ENCODE results near the gene SRF. TPM values are rescaled to one million over a fixed set of nuclear protein-coding genes. Genes with fewer than 3 reads are reported as not detected.

The SRF gene
- total RNA-seq, 1 experiment from 2014 or later, result 46.2 TPM

GRCh38 chr6:43170931-43171706 is at the start of gene SRF (continued):
- TF ChIP-seq ZMAT4 (CRISPR knock-in tag; IDR thresholded peaks at IDR 0.05) (no peak), ZBTB21 (CRISPR knock-in tag; IDR thresholded peaks at IDR 0.05; ENCODE audit: borderline replicate concordance) (no peak), PREB (CRISPR knock-in tag; IDR thresholded peaks at IDR 0.05; ENCODE audit: borderline replicate concordance) (peak; percentile 48; the same call in 1 of the 2 replicates), ZNF232 (CRISPR knock-in tag; IDR thresholded peaks at IDR 0.05) (0 out of 2 replicates have a peak, but pooled peaks have one; percentile 18), ZNF423 (CRISPR knock-in tag; IDR thresholded peaks at IDR 0.05) (peak; percentile 95), SMAD4 (CRISPR knock-in tag; IDR thresholded peaks at IDR 0.05) (no peak), CREB1 (CRISPR knock-in tag; IDR thresholded peaks at IDR 0.05) (no peak), CTCF (IDR thresholded peaks at IDR 0.05) (peak; percentile 57), SMAD3 (CRISPR knock-in tag; IDR thresholded peaks at IDR 0.05; ENCODE audit: borderline replicate concordance) (no peak), GRHL2 (CRISPR knock-in tag; IDR thresholded peaks at IDR 0.05; ENCODE audit: insufficient replicate concordance, severe bottlenecking) (no peak), JAZF1 (CRISPR knock-in tag; IDR thresholded peaks at IDR 0.05) (no peak), MAX (CRISPR knock-in tag; IDR thresholded peaks at IDR 0.05) (peak; percentile 65; the same call in 1 of the 2 replicates), ZNF416 (CRISPR knock-in tag; IDR thresholded peaks at IDR 0.05) (no peak; the same call in 1 of the 2 replicates), GTF2I (CRISPR knock-in tag; conservative IDR thresholded peaks at IDR 0.05) (no peak), ETV6 (CRISPR knock-in tag; IDR thresholded peaks at IDR 0.05) (peak; percentile 60; the same call in 1 of the 2 replicates), MXD4 (CRISPR knock-in tag; IDR thresholded peaks at IDR 0.05; ENCODE audit: borderline replicate concordance) (peak; percentile 79; the same call in 1 of the 2 replicates), EMX1 (CRISPR knock-in tag; IDR thresholded peaks at IDR 0.05) (no peak), CBFB (CRISPR knock-in tag; IDR thresholded peaks at IDR 0.05; ENCODE audit: low read depth) (no peak), HMGA2 (CRISPR knock-in tag; IDR thresholded peaks at IDR 0.05) (peak; percentile 41; the same call in 1 of the 2 replicates), FOXP1 (CRISPR knock-in tag; IDR thresholded peaks at IDR 0.05; ENCODE audit: borderline replicate concordance) (peak; percentile 31; the same call in 1 of the 2 replicates), ZNF219 (CRISPR knock-in tag; IDR thresholded peaks at IDR 0.05; ENCODE audit: borderline replicate concordance) (no peak), SOX15 (CRISPR knock-in tag; IDR thresholded peaks at IDR 0.05) (no peak)
- TF ChIP-seq, protein P1, sequence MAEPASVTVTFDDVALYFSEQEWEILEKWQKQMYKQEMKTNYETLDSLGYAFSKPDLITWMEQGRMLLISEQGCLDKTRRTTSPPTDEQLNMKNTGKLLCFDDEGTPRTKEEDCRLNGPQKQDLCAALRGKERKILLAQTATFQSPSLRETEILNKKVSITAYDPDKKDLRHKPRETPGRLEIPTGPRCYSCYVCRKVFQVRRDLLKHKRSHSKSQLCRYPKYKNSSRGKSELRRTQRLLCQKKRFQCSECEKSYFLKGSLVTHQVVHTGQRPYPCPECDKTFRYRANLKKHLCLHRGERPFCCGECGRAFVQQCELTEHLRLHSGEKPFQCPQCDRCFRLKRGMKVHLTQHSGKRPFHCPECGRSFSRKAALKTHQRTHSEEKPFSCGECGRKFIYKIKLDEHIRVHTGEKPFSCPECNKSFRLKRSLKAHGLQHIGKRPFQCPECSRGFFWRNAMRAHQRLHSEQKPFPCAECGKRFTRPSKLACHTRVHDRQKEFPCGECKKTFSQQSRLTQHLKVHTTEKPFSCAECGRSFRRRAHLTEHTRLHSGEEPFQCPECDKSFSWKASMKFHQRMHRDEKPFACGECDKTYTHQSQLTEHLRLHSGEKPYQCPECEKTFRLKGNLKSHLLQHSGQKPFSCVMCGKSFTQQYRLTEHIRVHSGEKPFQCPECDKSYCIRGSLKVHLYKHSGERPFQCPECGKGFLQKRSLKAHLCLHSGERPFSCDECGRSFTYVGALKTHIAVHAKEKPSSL (CRISPR knock-in tag; conservative IDR thresholded peaks at IDR 0.05), result no peak
- TF ChIP-seq, protein P2, sequence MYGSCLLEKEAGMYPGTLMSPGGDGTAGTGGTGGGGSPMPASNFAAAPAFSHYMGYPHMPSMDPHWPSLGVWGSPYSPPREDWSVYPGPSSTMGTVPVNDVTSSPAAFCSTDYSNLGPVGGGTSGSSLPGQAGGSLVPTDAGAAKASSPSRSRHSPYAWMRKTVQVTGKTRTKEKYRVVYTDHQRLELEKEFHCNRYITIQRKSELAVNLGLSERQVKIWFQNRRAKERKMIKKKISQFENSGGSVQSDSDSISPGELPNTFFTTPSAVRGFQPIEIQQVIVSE (CRISPR knock-in tag; IDR thresholded peaks at IDR 0.05; ENCODE audit: borderline replicate concordance), result no peak
- TF ChIP-seq, protein P3, sequence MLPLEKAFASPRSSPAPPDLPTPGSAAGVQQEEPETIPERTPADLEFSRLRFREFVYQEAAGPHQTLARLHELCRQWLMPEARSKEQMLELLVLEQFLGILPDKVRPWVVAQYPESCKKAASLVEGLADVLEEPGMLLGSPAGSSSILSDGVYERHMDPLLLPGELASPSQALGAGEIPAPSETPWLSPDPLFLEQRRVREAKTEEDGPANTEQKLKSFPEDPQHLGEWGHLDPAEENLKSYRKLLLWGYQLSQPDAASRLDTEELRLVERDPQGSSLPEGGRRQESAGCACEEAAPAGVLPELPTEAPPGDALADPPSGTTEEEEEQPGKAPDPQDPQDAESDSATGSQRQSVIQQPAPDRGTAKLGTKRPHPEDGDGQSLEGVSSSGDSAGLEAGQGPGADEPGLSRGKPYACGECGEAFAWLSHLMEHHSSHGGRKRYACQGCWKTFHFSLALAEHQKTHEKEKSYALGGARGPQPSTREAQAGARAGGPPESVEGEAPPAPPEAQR (CRISPR knock-in tag; IDR thresholded peaks at IDR 0.05), result peak; percentile 89; the same call in 1 of the 2 replicates
- TF ChIP-seq, protein P4, sequence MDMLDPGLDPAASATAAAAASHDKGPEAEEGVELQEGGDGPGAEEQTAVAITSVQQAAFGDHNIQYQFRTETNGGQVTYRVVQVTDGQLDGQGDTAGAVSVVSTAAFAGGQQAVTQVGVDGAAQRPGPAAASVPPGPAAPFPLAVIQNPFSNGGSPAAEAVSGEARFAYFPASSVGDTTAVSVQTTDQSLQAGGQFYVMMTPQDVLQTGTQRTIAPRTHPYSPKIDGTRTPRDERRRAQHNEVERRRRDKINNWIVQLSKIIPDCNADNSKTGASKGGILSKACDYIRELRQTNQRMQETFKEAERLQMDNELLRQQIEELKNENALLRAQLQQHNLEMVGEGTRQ (CRISPR knock-in tag; IDR thresholded peaks at IDR 0.05), result peak; percentile 43; the same call in 1 of the 2 replicates
- TF ChIP-seq, protein P5, sequence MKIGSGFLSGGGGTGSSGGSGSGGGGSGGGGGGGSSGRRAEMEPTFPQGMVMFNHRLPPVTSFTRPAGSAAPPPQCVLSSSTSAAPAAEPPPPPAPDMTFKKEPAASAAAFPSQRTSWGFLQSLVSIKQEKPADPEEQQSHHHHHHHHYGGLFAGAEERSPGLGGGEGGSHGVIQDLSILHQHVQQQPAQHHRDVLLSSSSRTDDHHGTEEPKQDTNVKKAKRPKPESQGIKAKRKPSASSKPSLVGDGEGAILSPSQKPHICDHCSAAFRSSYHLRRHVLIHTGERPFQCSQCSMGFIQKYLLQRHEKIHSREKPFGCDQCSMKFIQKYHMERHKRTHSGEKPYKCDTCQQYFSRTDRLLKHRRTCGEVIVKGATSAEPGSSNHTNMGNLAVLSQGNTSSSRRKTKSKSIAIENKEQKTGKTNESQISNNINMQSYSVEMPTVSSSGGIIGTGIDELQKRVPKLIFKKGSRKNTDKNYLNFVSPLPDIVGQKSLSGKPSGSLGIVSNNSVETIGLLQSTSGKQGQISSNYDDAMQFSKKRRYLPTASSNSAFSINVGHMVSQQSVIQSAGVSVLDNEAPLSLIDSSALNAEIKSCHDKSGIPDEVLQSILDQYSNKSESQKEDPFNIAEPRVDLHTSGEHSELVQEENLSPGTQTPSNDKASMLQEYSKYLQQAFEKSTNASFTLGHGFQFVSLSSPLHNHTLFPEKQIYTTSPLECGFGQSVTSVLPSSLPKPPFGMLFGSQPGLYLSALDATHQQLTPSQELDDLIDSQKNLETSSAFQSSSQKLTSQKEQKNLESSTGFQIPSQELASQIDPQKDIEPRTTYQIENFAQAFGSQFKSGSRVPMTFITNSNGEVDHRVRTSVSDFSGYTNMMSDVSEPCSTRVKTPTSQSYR (CRISPR knock-in tag; IDR thresholded peaks at IDR 0.05), result no peak

Measured in WTC11 (cell line).